HCT116 (cell line): ENCODE data around the gene CA6. TPM values are rescaled to one million over a fixed set of nuclear protein-coding genes. Genes with fewer than 3 reads are reported as not detected.
"Not testable (repeated sequence)": the region's sequence is repeated elsewhere in the genome, so short reads cannot be mapped to it uniquely, and the experiment has no call there.

Experiments
- ATAC-seq: fragments of 200-7000 bp; cut with Tn5 transposase; 2 replicates; pipeline ENCODE4 v1.9.1; 2020; ENCODE audit warnings: mild to moderate bottlenecking, moderate library complexity
- BruUV-seq: library from RNA; stranded (reverse); fragments of 400-500 nt; replicated peaks from 2 replicates; lab custom pipeline; 2021; lab: Mats Ljungman, UMichigan
- CTCF ChIA-PET: fragments of 300-600 bp; sonication (Branson Sonifier 250); formaldehyde crosslinking; loops from one replicate; lab custom pipeline; 2021; ENCODE audit warnings: antibody characterized with exemption; lab: Charles Lee
- POLR2A ChIA-PET: fragments of 300-600, 350-600 bp; sonication (Branson Sonifier 250); formaldehyde crosslinking; loops from one replicate; lab custom pipeline; 2021; ENCODE audit warnings: antibody characterized with exemption; lab: Charles Lee
- RAD21 ChIA-PET, 2 experiments: fragments of 300-600 bp; sonication (Branson Sonifier 250); formaldehyde crosslinking; loops; one replicate each; lab custom pipeline; 2023; ENCODE audit warnings: low total read pairs in 2 of 2; ENCODE audit not compliant: uncharacterized antibody in 2 of 2, unreplicated experiment in 2 of 2, low non-redundant PET in 1 of 2; lab: Charles Lee
- DNase-seq: peaks from one replicate; pipeline ENCODE4 v3.0.0-alpha.2; 2010; ENCODE audit warnings: low read depth, low spot score
- H2AFZ ChIP-seq: fragments of 200-600 bp; shearing (Covaris generic), sonication (generic); 2 replicates; pipeline ENCODE4 v1.6.1; 2017; ENCODE audit warnings: low read depth, mixed run types, mixed read lengths, antibody characterized with exemption, low read length; ENCODE audit not compliant: poor library complexity, severe bottlenecking
- H3K27ac ChIP-seq: 2 replicates; pipeline ENCODE4 v1.5.1; 2012; ENCODE audit warnings: low read depth, low read length
- H3K27me3 ChIP-seq: fragments of 200-600 bp; sonication (generic); 2 replicates; pipeline ENCODE4 v1.6.1; 2016; ENCODE audit warnings: mixed run types, low read length, mixed read lengths; ENCODE audit not compliant: insufficient read depth
- H3K36me3 ChIP-seq, 2 experiments: fragments of 200-500 bp in 1 of 2; fragments of 200-600 bp in 1 of 2; sonication (Bioruptor generic) in 1 of 2; sonication (generic) in 1 of 2; 2 replicates each; pipeline versions ENCODE4 v1.5.1 to v1.6.1; 2014 to 2016; ENCODE audit warnings: low read length in 2 of 2, inconsistent platforms in 1 of 2, mixed read lengths in 1 of 2, mixed run types in 1 of 2; ENCODE audit not compliant: insufficient read depth in 2 of 2, control insufficient read depth in 1 of 2
- H3K4me1 ChIP-seq, 2 experiments: fragments of 200-600 bp in 1 of 2; sonication (generic) in 1 of 2; 2 replicates each; pipeline versions ENCODE4 v1.5.1 to v1.6.1; 2012 to 2017; ENCODE audit warnings: low read length in 2 of 2, inconsistent platforms in 1 of 2, mild to moderate bottlenecking in 1 of 2, mixed read lengths in 1 of 2, mixed run types in 1 of 2, moderate library complexity in 1 of 2; ENCODE audit not compliant: insufficient read depth in 2 of 2, control insufficient read depth in 1 of 2
- H3K4me2 ChIP-seq: fragments of 200-600 bp; sonication (generic); 2 replicates; pipeline ENCODE4 v1.6.1; 2017; ENCODE audit warnings: mixed run types, low read length, mixed read lengths
- H3K4me3 ChIP-seq, 2 experiments: fragments of 200-600 bp in 1 of 2; sonication (generic) in 1 of 2; replicated peaks in 1 of 2; 2 replicates each; pipeline ENCODE4 v1.5.1; 2011 to 2016; ENCODE audit warnings: low read length in 2 of 2, control low read depth in 1 of 2, low read depth in 1 of 2, mild to moderate bottlenecking in 1 of 2, mixed read lengths in 1 of 2, mixed run types in 1 of 2
- H3K79me2 ChIP-seq: fragments of 200-600 bp; sonication (generic); 2 replicates; pipeline ENCODE4 v1.6.1; 2017; ENCODE audit warnings: mild to moderate bottlenecking, mixed run types, low read length, moderate library complexity, mixed read lengths; ENCODE audit not compliant: insufficient read depth
- H3K9ac ChIP-seq: fragments of 200-600 bp; sonication (generic); 2 replicates; pipeline ENCODE4 v1.6.1; 2016; ENCODE audit warnings: low read length, mixed read lengths
- H3K9me2 ChIP-seq: fragments of 200-600 bp; sonication (generic), shearing (Covaris generic); 2 replicates; pipeline ENCODE4 v1.6.1; 2017; ENCODE audit warnings: mixed run types, mild to moderate bottlenecking, moderate library complexity; ENCODE audit not compliant: insufficient read depth
- H3K9me3 ChIP-seq, 2 experiments: fragments of 200-500 bp in 1 of 2; fragments of 200-600 bp in 1 of 2; sonication (Bioruptor generic) in 1 of 2; sonication (generic) in 1 of 2; 2 replicates each; pipeline ENCODE4 v1.6.1; 2014 to 2017; ENCODE audit warnings: low read length in 2 of 2, mixed read lengths in 2 of 2, inconsistent platforms in 1 of 2, low read depth in 1 of 2, mild to moderate bottlenecking in 1 of 2, mixed run types in 1 of 2, moderate library complexity in 1 of 2; ENCODE audit not compliant: control insufficient read depth in 1 of 2, insufficient read depth in 1 of 2
- H4K20me1 ChIP-seq: fragments of 200-600 bp; sonication (generic), shearing (Covaris generic); 2 replicates; pipeline ENCODE4 v1.6.1; 2017; ENCODE audit warnings: mixed run types, mild to moderate bottlenecking, moderate library complexity; ENCODE audit not compliant: insufficient read depth
- CBX3 ChIP-seq: IDR thresholded peaks from 2 replicates; pipeline ENCODE4 v1.6.1; 2012; ENCODE audit warnings: low read depth
- ELF1 ChIP-seq: IDR thresholded peaks from 2 replicates; pipeline ENCODE4 v1.6.1; 2012; ENCODE audit warnings: low read depth, borderline replicate concordance
- JUND ChIP-seq: IDR thresholded peaks from 2 replicates; pipeline ENCODE4 v1.6.1; 2012
- TCF7L2 ChIP-seq: IDR thresholded peaks from 2 replicates; pipeline ENCODE4 v1.7.0; 2011; ENCODE audit warnings: borderline replicate concordance, inconsistent platforms; ENCODE audit not compliant: insufficient read depth, insufficient read length; ENCODE audit errors: extremely low read depth
- YY1 ChIP-seq: IDR thresholded peaks from 2 replicates; pipeline ENCODE4 v1.6.1; 2011; ENCODE audit warnings: low read length, low read depth, moderate library complexity, mild to moderate bottlenecking; ENCODE audit not compliant: insufficient replicate concordance; ENCODE audit errors: extremely low read depth
- ZNF274 ChIP-seq: fragments of 200-500 bp; sonication (Bioruptor generic); IDR thresholded peaks from 2 replicates; pipeline ENCODE4 v1.6.1; 2014; ENCODE audit warnings: mild to moderate bottlenecking, low read depth, low read length, inconsistent platforms
- intact Hi-C: fragments of 100-400 bp; cut with micrococcal nuclease; formaldehyde crosslinking; loops from 2 replicates; pipeline ENCODE4 v1.10.0; 2022
- total RNA-seq: library from RNA; stranded (reverse); gene quantifications from one replicate; pipeline ENCODE4 v1.2.1, GENCODE V29; 2021; ENCODE audit not compliant: unreplicated experiment
- TF ChIP-seq, protein P1 (sequence below): IDR thresholded peaks from 2 replicates; pipeline ENCODE4 v1.6.1; 2011; ENCODE audit warnings: mild to moderate bottlenecking, low read length, moderate library complexity; ENCODE audit not compliant: insufficient replicate concordance; ENCODE audit errors: extremely low read depth

The CA6 gene
- total RNA-seq, 1 experiment from 2014 or later: not detected

DNA sequence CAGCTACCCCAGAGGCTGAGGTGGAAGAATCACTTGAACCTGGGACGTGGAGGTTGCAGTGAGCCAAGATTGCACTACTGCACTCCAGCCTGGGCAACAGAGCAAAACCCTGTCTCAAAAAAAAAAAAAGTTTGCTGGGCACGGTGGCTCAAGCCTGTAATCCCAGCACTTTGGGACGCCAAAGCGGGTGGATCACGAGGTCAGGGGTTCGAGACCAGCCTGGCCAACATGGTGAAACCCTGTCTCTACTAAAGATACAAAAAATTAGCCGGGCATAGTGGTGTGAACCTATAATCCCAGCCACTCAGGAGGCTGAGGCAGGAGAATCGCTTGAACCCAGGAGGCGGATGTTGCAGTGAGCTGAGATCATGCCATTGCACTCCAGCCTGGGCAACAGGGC lies 23.2 kb downstream of the CA6 start:
- H3K4me3 ChIP-seq, H4K20me1 ChIP-seq, H3K79me2 ChIP-seq, H3K4me2 ChIP-seq, H3K27me3 ChIP-seq, H3K27ac ChIP-seq, DNase-seq, RAD21 ChIA-PET, H2AFZ ChIP-seq, POLR2A ChIA-PET, H3K36me3 ChIP-seq, BruUV-seq, ATAC-seq, H3K9me2 ChIP-seq, CTCF ChIA-PET, H3K4me1 ChIP-seq, H3K9me3 ChIP-seq, H3K9ac ChIP-seq, intact Hi-C loops: not testable (repeated sequence)

DNA sequence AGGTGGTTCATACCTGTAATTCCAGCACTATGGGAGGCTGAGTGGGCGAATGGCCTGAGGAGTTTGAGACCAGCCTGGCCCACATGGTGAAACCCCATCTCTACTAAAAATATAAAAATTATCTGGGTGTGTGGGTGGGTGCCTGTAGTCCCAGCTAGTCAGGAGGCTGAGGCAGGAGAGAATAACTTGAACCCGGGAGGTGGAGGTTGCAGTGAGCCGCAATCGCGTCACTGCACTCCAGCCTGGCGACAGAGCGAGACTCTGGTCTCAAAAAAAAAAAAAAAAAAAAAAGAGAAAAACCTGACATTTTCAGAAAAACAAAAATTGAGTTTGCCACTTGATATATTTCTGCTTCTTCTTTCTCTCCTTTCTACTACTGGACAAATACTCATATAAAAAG lies 24.3 kb downstream of the CA6 start:
- H3K4me2 ChIP-seq: no peak overlapping the region
- H3K27ac ChIP-seq: no peak overlapping the region
- no peak overlapping the region for H3K9ac ChIP-seq
- no peaks in the 10 kb centered on the region for H3K79me2 ChIP-seq
- CTCF ChIA-PET: no interaction called here
- BruUV-seq: no TSS peak
- TF ChIP-seq TCF7L2 (no peak), CBX3 (no peak), ZNF274 (no peak), ELF1 (no peak), YY1 (no peak), JUND (no peak)
- TF ChIP-seq, protein P1, sequence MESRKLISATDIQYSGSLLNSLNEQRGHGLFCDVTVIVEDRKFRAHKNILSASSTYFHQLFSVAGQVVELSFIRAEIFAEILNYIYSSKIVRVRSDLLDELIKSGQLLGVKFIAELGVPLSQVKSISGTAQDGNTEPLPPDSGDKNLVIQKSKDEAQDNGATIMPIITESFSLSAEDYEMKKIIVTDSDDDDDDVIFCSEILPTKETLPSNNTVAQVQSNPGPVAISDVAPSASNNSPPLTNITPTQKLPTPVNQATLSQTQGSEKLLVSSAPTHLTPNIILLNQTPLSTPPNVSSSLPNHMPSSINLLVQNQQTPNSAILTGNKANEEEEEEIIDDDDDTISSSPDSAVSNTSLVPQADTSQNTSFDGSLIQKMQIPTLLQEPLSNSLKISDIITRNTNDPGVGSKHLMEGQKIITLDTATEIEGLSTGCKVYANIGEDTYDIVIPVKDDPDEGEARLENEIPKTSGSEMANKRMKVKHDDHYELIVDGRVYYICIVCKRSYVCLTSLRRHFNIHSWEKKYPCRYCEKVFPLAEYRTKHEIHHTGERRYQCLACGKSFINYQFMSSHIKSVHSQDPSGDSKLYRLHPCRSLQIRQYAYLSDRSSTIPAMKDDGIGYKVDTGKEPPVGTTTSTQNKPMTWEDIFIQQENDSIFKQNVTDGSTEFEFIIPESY: no peak
- H3K4me3 ChIP-seq: no peak overlapping the region
- no peak overlapping the region for H2AFZ ChIP-seq
- H3K27me3 ChIP-seq: no peaks in the 10 kb centered on the region
- DNase-seq: no peak
- ATAC-seq: no peak
- H4K20me1 ChIP-seq: no peaks in the 10 kb centered on the region
- H3K9me3 ChIP-seq: no peaks in the 10 kb centered on the region
- intact Hi-C loops: no loop called here
- no peaks in the 10 kb centered on the region for H3K36me3 ChIP-seq
- no peaks in the 10 kb centered on the region for H3K9me2 ChIP-seq
- RAD21 ChIA-PET: no interaction called here
- H3K4me1 ChIP-seq: peaks cover 0 to 5% of the 10 kb centered on the region in 2 experiments; a peak in 1 of 4 replicates
- POLR2A ChIA-PET: no interaction called here
